Activated CD8-positive, alpha-beta memory T cell treated with anti-CD3 and anti-CD28 coated beads for 1 hour (primary cell): ENCODE results near the gene AKAP13.
"Not testable (repeated sequence)": the region's sequence is repeated elsewhere in the genome, so short reads cannot be mapped to it uniquely, and the experiment has no call there.

Source experiments
- DNase-seq, 2 donors: peaks; one replicate each; pipeline ENCODE4 v3.0.0-alpha.2; 2020; ENCODE audit warnings: low read depth in 1 of 2; ENCODE audit errors: extremely low read depth in 1 of 2

The AKAP13 gene, protein sequence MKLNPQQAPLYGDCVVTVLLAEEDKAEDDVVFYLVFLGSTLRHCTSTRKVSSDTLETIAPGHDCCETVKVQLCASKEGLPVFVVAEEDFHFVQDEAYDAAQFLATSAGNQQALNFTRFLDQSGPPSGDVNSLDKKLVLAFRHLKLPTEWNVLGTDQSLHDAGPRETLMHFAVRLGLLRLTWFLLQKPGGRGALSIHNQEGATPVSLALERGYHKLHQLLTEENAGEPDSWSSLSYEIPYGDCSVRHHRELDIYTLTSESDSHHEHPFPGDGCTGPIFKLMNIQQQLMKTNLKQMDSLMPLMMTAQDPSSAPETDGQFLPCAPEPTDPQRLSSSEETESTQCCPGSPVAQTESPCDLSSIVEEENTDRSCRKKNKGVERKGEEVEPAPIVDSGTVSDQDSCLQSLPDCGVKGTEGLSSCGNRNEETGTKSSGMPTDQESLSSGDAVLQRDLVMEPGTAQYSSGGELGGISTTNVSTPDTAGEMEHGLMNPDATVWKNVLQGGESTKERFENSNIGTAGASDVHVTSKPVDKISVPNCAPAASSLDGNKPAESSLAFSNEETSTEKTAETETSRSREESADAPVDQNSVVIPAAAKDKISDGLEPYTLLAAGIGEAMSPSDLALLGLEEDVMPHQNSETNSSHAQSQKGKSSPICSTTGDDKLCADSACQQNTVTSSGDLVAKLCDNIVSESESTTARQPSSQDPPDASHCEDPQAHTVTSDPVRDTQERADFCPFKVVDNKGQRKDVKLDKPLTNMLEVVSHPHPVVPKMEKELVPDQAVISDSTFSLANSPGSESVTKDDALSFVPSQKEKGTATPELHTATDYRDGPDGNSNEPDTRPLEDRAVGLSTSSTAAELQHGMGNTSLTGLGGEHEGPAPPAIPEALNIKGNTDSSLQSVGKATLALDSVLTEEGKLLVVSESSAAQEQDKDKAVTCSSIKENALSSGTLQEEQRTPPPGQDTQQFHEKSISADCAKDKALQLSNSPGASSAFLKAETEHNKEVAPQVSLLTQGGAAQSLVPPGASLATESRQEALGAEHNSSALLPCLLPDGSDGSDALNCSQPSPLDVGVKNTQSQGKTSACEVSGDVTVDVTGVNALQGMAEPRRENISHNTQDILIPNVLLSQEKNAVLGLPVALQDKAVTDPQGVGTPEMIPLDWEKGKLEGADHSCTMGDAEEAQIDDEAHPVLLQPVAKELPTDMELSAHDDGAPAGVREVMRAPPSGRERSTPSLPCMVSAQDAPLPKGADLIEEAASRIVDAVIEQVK (N-terminal part only)

GRCh38 chr15:85380217-85380811, at the start of gene AKAP13:
TSS of gene AKAP13 (plus strand) at chr15:85380603. CDS start at chr15:85485721, 105,118 bp downstream.
- DNase-seq = peak; percentile 84 to 90

DNA sequence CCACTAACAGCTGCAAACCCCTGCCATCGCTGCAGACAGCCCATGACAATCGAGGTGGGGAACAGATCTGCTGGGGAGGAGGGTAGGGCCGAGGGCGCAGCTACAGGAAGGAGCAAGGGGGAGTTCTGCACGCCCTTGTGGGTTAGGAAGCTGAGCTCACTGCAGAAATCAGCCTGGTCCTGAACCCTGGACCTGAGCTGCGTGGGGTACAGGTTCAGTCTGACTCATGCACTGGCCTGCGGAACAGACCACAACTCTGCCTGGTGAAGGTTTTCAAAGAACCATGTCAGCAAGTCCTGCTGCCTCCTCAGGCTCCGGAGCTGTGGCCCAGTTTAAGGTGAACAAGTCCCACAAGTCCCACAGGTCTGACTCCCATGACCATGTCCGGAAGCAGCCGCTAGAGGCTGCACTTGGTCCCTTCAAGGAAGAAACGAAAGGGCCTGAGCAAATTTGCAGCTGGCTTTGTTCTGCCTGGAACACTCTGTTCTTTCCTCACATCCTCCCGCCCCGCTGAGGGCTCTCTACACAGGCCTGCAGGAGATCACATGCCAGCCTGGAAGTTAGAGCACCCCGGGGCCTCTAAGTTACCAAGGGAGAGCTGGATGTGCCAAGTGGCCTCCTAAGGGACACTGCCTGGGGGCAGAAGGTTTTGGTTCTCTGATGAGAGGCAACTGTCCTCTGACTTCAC, 49.4 kb upstream of the AKAP13 start:
- DNase-seq = peak; percentile 48 to 49

GRCh38 chr15:85331655-85332285, 48.6 kb upstream of the AKAP13 start:
- DNase-seq = no peak

GRCh38 chr15:85333132-85333831, 47.1 kb upstream of the AKAP13 start:
- no peak for DNase-seq

GRCh38 chr15:85334241-85334640, 46.2 kb upstream of the AKAP13 start:
- no peak for DNase-seq

GRCh38 chr15:85335193-85335942, 45.0 kb upstream of the AKAP13 start:
- DNase-seq = no peak

DNA sequence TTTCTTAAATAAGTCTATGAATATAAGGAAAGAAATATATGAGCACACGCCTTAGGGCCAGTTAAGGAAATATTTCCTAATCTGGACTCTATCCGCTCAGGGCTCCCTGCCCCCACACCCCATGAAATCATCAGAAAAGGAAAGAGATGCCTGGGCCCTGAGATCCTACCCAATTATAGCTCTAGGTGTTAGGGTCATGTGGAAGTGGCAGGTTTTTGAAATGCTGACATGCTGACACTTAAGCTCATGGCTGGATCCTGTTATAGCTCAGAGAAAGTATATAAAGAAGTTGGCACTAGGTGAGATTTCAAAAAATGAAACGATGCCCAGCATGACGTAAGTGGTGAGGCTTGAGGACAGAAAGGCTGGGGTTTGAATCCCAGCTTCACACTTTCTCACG, 43.5 kb upstream of the AKAP13 start:
- no peak for DNase-seq

GRCh38 chr15:85337425-85338074, 42.9 kb upstream of the AKAP13 start:
- no peak for DNase-seq

- no peak for DNase-seq
Measured at GRCh38 chr15:85340321-85340665, 40.1 kb upstream of the AKAP13 start.

DNA sequence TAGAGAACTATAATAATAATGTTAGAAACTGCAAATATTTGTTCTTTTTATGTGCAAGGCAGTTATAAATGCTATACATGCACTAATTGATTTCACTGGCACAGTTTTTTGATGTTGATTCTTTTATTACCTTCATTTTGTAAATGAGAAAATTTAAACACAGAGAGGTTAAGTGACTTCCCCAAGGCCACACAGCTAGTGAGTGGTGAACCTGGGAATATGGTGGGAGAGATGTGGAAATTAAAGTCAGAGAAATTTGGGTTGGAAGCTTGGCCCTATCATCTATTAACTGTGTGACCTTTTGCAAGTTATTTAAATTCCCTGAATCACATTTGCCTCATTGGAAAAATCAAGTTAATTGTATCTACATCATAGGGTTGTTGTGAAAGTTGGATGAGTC, 39.6 kb upstream of the AKAP13 start:
- DNase-seq = no peak

DNA sequence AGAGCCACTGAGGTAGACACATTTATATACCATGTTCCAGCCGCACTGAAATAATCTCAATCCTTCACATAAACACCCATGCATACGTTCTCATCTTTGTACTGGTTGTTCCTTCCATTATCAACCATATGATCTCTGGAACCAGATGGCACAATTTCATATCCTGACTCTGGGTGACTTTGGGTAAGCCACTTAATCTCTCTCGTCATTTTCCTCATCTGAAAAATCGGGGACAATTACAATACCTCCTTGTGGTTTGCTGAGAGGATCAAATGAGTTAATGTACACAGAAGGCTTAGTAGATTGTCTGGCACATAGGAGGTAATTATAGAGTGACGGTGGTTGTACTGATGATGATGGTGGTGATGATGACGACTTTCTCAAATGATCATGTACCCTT, 38.2 kb upstream of the AKAP13 start:
- not testable (repeated sequence) for DNase-seq

DNA sequence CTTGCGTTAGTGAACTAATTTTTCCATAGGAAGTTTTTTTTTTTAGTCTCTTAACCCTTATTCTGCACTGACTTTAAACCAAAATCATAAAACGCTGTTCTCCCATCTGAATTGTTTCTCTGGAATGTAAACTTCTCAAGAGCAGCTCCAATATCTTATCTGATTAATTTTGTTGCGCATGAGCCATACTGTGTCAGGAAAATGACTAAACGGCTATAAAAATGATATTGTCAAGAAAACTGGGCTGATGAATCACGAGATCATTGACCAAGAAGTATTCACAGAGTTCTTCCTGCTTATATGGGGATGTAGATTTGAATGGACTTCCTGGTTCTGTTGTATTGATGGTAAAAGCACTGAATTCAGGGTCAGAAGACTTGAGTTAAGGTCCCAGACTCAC, 37.0 kb upstream of the AKAP13 start:
- DNase-seq = not testable (repeated sequence)

DNA sequence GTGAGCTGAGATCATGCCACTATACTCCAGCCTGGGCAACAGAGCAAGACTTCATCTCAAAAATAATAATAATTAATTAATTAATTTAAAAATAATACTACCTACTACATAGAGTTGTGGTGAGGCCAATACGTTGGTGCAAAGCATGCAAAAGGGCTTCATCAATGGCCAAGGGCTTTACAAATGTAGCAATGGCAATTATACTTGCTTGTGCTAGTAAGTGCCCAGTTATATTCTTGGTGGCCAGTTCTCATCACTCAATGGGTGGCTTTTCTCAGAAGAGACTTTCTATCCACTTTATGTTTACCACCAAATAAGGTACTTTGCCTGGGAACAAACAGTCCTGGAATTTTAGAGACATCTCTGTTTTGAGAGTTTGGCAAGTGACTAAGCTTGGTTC, 36.2 kb upstream of the AKAP13 start:
- not testable (repeated sequence) for DNase-seq

- DNase-seq = not testable (repeated sequence)
Measured at GRCh38 chr15:85344653-85345114, 35.7 kb upstream of the AKAP13 start.

DNA sequence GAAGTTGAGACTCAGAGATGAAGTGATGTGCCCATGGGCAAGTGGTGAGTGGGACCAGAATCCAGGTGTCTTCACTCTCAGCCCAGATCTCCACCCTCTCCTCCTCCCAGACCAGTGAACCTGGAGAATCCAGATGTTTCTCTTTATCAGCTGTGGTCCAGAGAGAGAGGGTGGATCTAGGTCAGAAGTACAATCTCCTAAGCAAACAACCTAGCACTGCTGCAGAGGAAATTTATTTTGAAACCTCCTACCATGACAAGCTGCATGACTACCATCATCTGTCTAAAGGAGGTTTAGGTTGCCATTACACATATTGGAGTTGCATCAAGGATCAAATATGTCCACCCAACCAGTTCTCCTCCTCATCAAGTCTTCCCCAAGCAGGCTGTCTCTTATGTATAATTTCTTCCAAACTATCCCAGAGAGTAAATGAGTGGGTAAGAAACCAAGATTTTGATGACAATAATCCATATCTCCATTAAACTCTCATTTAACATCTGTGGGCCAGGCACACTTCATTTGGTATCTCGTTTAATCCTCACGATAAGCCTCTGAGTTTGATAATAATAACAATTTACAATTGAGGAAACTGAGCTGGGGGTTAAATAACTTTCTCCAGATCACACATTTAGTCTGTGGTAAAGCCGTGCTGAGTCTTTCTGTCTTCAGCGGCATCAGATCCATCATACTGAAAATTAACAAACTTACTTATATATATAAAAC, 35.0 kb upstream of the AKAP13 start:
- DNase-seq = not testable (repeated sequence)

- not testable (repeated sequence) for DNase-seq
Measured at GRCh38 chr15:85346462-85347084, 33.8 kb upstream of the AKAP13 start.
